GM23338 (cell line): ENCODE measurements around the gene ADAMTS14. TPM values are rescaled to one million over a fixed set of nuclear protein-coding genes. Genes with fewer than 3 reads are reported as not detected.

Source experiments
- ATAC-seq: fragments of 200-7000 bp; cut with Tn5 transposase; 3 replicates; pipeline ENCODE4 v1.9.1; 2020
- DNase-seq: peaks from one replicate; pipeline ENCODE4 v3.0.0-alpha.2; 2015; ENCODE audit warnings: low spot score
- H2AFZ ChIP-seq: fragments of 200-600 bp; sonication (generic); 2 replicates; pipeline ENCODE4 v1.8.0; 2016; ENCODE audit warnings: antibody characterized with exemption, mild to moderate bottlenecking, moderate library complexity
- H3F3A ChIP-seq: fragments of 200-600 bp; sonication (generic); replicated peaks from 2 replicates; pipeline ENCODE4 v1.8.0; 2017; ENCODE audit warnings: antibody characterized with exemption, mixed run types, low read depth
- H3K27ac ChIP-seq: fragments of 200-600 bp; sonication (generic); 2 replicates; pipeline ENCODE4 v1.6.1; 2016; ENCODE audit warnings: low read depth
- H3K27me3 ChIP-seq: fragments of 200-600 bp; sonication (generic); 2 replicates; pipeline ENCODE4 v1.8.0; 2016; ENCODE audit warnings: mild to moderate bottlenecking, mixed run types, moderate library complexity; ENCODE audit not compliant: insufficient read depth
- H3K36me3 ChIP-seq: fragments of 200-600 bp; sonication (generic); 2 replicates; pipeline ENCODE4 v1.8.0; 2016; ENCODE audit warnings: mild to moderate bottlenecking; ENCODE audit not compliant: insufficient read depth
- H3K4me1 ChIP-seq: fragments of 200-600 bp; sonication (generic); 2 replicates; pipeline ENCODE4 v1.8.0; 2016; ENCODE audit warnings: mild to moderate bottlenecking, moderate library complexity; ENCODE audit not compliant: insufficient read depth
- H3K4me2 ChIP-seq: fragments of 200-600 bp; sonication (generic); 2 replicates; pipeline ENCODE4 v1.7.1; 2017; ENCODE audit warnings: mixed run types
- H3K4me3 ChIP-seq: fragments of 200-600 bp; sonication (generic); 2 replicates; pipeline ENCODE4 v1.6.1; 2016; ENCODE audit warnings: mixed run types
- H3K79me2 ChIP-seq: fragments of 200-600 bp; sonication (generic); replicated peaks from 2 replicates; pipeline ENCODE4 v1.8.0; 2017; ENCODE audit warnings: mild to moderate bottlenecking; ENCODE audit not compliant: insufficient read depth
- H3K9me2 ChIP-seq: fragments of 200-600 bp; sonication (generic); 2 replicates; pipeline ENCODE4 v1.8.0; 2017; ENCODE audit not compliant: insufficient read depth
- H4K20me1 ChIP-seq: fragments of 200-600 bp; sonication (generic); replicated peaks from 2 replicates; pipeline ENCODE4 v1.8.0; 2017; ENCODE audit warnings: mild to moderate bottlenecking; ENCODE audit not compliant: insufficient read depth
- H3K27ac Mint-ChIP-seq: 2 replicates; pipeline ENCODE4 v1.8.0; 2020; ENCODE audit warnings: inconsistent platforms, mild to moderate bottlenecking, moderate library complexity, mixed read lengths
- H3K27me3 Mint-ChIP-seq: 3 replicates; pipeline ENCODE4 v1.8.0; 2022; ENCODE audit warnings: low read depth, mild to moderate bottlenecking, moderate library complexity, mixed read lengths, inconsistent platforms; ENCODE audit not compliant: insufficient read depth, poor library complexity
- H3K36me3 Mint-ChIP-seq: 3 replicates; pipeline ENCODE4 v1.8.0; 2021; ENCODE audit warnings: low read depth, mild to moderate bottlenecking, inconsistent platforms, moderate library complexity, mixed read lengths
- H3K4me1 Mint-ChIP-seq: 3 replicates; pipeline ENCODE4 v1.8.0; 2020; ENCODE audit warnings: mild to moderate bottlenecking, inconsistent platforms, mixed read lengths
- H3K4me3 Mint-ChIP-seq: 3 replicates; pipeline ENCODE4 v1.8.0; 2021; ENCODE audit warnings: moderate library complexity, mild to moderate bottlenecking, inconsistent platforms, mixed read lengths
- H3K9me3 Mint-ChIP-seq: 3 replicates; pipeline ENCODE4 v1.8.0; 2020; ENCODE audit warnings: moderate library complexity, mild to moderate bottlenecking, inconsistent platforms, mixed read lengths
- CREB1 ChIP-seq: fragments of 250-450 bp; sonication (Bioruptor Pico); IDR thresholded peaks from 2 replicates; pipeline ENCODE4 v1.5.0; 2020; ENCODE audit warnings: low read depth, mild to moderate bottlenecking, moderate library complexity
- CTCF ChIP-seq, 2 experiments: fragments of 200-600 bp in 1 of 2; sonication (generic) in 1 of 2; conservative IDR thresholded peaks; 2 replicates each; pipeline versions ENCODE4 v1.5.1 to v1.6.1; 2016 to 2017; ENCODE audit warnings: antibody characterized with exemption in 2 of 2, low read depth in 2 of 2, mild to moderate bottlenecking in 2 of 2, moderate library complexity in 1 of 2
- ETS1 ChIP-seq: IDR thresholded peaks from 2 replicates; pipeline ENCODE4 v1.6.1; 2016; ENCODE audit warnings: antibody characterized with exemption
- EZH2 ChIP-seq: fragments of 200-600 bp; sonication (generic); IDR thresholded peaks from one replicate; pipeline ENCODE4 v1.8.0; 2017; ENCODE audit warnings: antibody characterized with exemption, mild to moderate bottlenecking, low read depth; ENCODE audit not compliant: unreplicated experiment
- NANOG ChIP-seq: IDR thresholded peaks from 2 replicates; pipeline ENCODE4 v1.6.1; 2016; ENCODE audit warnings: antibody characterized with exemption, borderline replicate concordance
- ZNF114 ChIP-seq: fragments of 250-450 bp; sonication (Bioruptor Pico); IDR thresholded peaks from 2 replicates; pipeline ENCODE4 v1.5.0; 2020; ENCODE audit warnings: mild to moderate bottlenecking, moderate library complexity
- ZNF331 ChIP-seq: fragments of 250-450 bp; sonication (Bioruptor Pico); IDR thresholded peaks from 2 replicates; pipeline ENCODE4 v1.5.0; 2020; ENCODE audit warnings: low read depth, mild to moderate bottlenecking, moderate library complexity
- polyA plus RNA-seq: library from polyadenylated mRNA; unstranded; fragments of >200 nt; fragmentation: Nextera tagmentation; extraction: Ambion mirVana; gene quantifications from 2 replicates; pipeline ENCODE4 v1.2.1, GENCODE V29; 2016
- total RNA-seq: library from RNA; depleted of rRNA; stranded (reverse); fragments of >200 nt; shearing (Covaris generic); gene quantifications from 2 replicates; pipeline ENCODE4 v1.2.3, GENCODE V29; 2014
- TF ChIP-seq, protein P1 (sequence below): fragments of 250-450 bp; sonication (Bioruptor Pico); IDR thresholded peaks from 2 replicates; pipeline ENCODE4 v1.5.0; 2020; ENCODE audit warnings: mild to moderate bottlenecking, moderate library complexity
- TF ChIP-seq, protein P2 (sequence below): IDR thresholded peaks from one replicate; pipeline ENCODE4 v1.6.1; 2018; ENCODE audit warnings: antibody characterized with exemption; ENCODE audit not compliant: unreplicated experiment

ADAMTS14 gene
- total and polyA plus RNA-seq, 2 experiments from 2014 or later: 1.9 to 2.1 TPM

DNA sequence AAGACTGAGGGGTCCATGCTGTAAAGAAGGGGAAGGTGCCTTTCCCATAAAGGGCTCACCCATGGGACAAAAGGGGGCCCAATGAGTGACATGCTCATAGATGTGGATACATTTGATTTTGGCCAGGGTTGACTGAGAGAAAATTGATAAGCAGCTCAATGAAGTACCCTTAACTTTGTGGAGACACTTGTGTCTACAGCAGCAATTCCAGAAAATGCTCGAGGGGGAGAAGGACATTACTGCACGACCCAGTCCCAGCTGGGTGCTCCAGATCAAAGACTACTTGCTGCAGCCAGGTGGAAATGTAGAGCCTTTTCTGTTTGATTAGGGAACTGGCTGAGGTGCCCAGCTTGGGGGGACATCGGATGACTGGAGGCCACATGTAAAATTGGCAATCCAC lies 22.2 kb upstream of the ADAMTS14 start:
- no peak overlapping the region for H3K27ac ChIP-seq
- no peak overlapping the region for H3K4me3 ChIP-seq
- H3K27me3 Mint-ChIP-seq: peaks cover 3% of the 10 kb centered on the region
- no peaks in the 10 kb centered on the region for H3K9me2 ChIP-seq
- H3F3A ChIP-seq: no peaks in the 10 kb centered on the region
- H2AFZ ChIP-seq: no peak overlapping the region
- peaks cover 38% of the 10 kb centered on the region for H3K36me3 Mint-ChIP-seq
- ATAC-seq (no peak), DNase-seq (no peak)
- H3K36me3 ChIP-seq: 0 out of 2 replicates have a peak, but pooled peaks cover 3% of the 10 kb centered on the region
- TF ChIP-seq CREB1 (no peak), NANOG (no peak)
- H3K4me1 Mint-ChIP-seq: no peaks in the 10 kb centered on the region; the same call in 2 of the 3 replicates
- H3K9me3 Mint-ChIP-seq: peaks cover 64% of the 10 kb centered on the region
- H3K27me3 ChIP-seq: no peaks in the 10 kb centered on the region
- no peak overlapping the region for H3K27ac Mint-ChIP-seq
- H3K4me1 ChIP-seq: no peaks in the 10 kb centered on the region
- H3K4me3 Mint-ChIP-seq: no peak overlapping the region
- no peak overlapping the region for H3K4me2 ChIP-seq
- H3K79me2 ChIP-seq: no peaks in the 10 kb centered on the region
- no peaks in the 10 kb centered on the region for H4K20me1 ChIP-seq

DNA sequence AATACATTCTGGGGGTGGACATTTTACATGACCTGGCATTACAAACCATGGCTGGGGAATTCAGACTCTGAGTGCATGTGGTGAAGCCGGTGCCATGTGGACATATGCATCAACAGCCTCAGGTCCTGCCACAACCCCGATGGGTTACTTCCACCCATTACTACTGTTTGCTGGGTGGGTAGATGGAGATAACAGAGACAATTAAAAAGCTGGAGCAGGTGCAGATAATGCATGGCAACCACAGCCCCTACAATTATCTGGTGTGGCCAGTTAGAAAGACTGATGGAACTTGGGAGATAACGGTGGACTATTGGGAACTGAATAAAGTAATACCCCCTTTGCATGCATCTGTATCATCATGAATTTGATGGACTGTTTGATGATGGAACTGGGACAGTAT lies 21.6 kb upstream of the ADAMTS14 start:
- H3K4me1 ChIP-seq: no peaks in the 10 kb centered on the region
- no peak overlapping the region for H3K4me3 ChIP-seq
- H3K27me3 ChIP-seq: no peaks in the 10 kb centered on the region
- Mint-ChIP-seq H3K27ac (no peak overlapping the region), H3K4me3 (no peak overlapping the region), H3K36me3 (peaks cover 38% of the 10 kb centered on the region), H3K9me3 (peaks cover 64% of the 10 kb centered on the region), H3K27me3 (peaks cover 3% of the 10 kb centered on the region), H3K4me1 (peaks cover under 1% of the 10 kb centered on the region; the same call in 1 of the 3 replicates)
- no peak overlapping the region for H3K27ac ChIP-seq
- no peak overlapping the region for H2AFZ ChIP-seq
- H3K36me3 ChIP-seq: 0 out of 2 replicates have a peak, but pooled peaks cover 3% of the 10 kb centered on the region
- no peak overlapping the region for H3K4me2 ChIP-seq
- H3K79me2 ChIP-seq: no peaks in the 10 kb centered on the region
- no peaks in the 10 kb centered on the region for H4K20me1 ChIP-seq
- no peaks in the 10 kb centered on the region for H3F3A ChIP-seq
- no peak for ATAC-seq
- no peak for DNase-seq
- H3K9me2 ChIP-seq: no peaks in the 10 kb centered on the region
- TF ChIP-seq, protein P1, sequence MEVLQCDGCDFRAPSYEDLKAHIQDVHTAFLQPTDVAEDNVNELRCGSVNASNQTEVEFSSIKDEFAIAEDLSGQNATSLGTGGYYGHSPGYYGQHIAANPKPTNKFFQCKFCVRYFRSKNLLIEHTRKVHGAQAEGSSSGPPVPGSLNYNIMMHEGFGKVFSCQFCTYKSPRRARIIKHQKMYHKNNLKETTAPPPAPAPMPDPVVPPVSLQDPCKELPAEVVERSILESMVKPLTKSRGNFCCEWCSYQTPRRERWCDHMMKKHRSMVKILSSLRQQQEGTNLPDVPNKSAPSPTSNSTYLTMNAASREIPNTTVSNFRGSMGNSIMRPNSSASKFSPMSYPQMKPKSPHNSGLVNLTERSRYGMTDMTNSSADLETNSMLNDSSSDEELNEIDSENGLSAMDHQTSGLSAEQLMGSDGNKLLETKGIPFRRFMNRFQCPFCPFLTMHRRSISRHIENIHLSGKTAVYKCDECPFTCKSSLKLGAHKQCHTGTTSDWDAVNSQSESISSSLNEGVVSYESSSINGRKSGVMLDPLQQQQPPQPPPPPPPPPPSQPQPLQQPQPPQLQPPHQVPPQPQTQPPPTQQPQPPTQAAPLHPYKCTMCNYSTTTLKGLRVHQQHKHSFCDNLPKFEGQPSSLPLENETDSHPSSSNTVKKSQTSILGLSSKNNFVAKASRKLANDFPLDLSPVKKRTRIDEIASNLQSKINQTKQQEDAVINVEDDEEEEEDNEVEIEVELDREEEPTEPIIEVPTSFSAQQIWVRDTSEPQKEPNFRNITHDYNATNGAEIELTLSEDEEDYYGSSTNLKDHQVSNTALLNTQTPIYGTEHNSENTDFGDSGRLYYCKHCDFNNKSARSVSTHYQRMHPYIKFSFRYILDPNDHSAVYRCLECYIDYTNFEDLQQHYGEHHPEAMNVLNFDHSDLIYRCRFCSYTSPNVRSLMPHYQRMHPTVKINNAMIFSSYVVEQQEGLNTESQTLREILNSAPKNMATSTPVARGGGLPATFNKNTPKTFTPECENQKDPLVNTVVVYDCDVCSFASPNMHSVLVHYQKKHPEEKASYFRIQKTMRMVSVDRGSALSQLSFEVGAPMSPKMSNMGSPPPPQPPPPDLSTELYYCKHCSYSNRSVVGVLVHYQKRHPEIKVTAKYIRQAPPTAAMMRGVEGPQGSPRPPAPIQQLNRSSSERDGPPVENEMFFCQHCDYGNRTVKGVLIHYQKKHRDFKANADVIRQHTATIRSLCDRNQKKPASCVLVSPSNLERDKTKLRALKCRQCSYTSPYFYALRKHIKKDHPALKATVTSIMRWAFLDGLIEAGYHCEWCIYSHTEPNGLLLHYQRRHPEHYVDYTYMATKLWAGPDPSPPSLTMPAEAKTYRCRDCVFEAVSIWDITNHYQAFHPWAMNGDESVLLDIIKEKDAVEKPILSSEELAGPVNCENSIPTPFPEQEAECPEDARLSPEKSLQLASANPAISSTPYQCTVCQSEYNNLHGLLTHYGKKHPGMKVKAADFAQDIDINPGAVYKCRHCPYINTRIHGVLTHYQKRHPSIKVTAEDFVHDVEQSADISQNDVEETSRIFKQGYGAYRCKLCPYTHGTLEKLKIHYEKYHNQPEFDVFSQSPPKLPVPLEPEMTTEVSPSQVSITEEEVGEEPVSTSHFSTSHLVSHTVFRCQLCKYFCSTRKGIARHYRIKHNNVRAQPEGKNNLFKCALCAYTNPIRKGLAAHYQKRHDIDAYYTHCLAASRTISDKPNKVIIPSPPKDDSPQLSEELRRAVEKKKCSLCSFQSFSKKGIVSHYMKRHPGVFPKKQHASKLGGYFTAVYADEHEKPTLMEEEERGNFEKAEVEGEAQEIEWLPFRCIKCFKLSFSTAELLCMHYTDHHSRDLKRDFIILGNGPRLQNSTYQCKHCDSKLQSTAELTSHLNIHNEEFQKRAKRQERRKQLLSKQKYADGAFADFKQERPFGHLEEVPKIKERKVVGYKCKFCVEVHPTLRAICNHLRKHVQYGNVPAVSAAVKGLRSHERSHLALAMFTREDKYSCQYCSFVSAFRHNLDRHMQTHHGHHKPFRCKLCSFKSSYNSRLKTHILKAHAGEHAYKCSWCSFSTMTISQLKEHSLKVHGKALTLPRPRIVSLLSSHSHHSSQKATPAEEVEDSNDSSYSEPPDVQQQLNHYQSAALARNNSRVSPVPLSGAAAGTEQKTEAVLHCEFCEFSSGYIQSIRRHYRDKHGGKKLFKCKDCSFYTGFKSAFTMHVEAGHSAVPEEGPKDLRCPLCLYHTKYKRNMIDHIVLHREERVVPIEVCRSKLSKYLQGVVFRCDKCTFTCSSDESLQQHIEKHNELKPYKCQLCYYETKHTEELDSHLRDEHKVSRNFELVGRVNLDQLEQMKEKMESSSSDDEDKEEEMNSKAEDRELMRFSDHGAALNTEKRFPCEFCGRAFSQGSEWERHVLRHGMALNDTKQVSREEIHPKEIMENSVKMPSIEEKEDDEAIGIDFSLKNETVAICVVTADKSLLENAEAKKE (CRISPR knock-in tag): no peak
- TF ChIP-seq CTCF (conservative IDR thresholded peaks at IDR 0.05; ENCODE audit: low read depth in 2 of 2) (no peak), ETS1 (no peak), NANOG (no peak), CREB1 (no peak), EZH2 (no peak), ZNF331 (CRISPR knock-in tag) (no peak), ZNF114 (CRISPR knock-in tag) (no peak)
- TF ChIP-seq, protein P2, sequence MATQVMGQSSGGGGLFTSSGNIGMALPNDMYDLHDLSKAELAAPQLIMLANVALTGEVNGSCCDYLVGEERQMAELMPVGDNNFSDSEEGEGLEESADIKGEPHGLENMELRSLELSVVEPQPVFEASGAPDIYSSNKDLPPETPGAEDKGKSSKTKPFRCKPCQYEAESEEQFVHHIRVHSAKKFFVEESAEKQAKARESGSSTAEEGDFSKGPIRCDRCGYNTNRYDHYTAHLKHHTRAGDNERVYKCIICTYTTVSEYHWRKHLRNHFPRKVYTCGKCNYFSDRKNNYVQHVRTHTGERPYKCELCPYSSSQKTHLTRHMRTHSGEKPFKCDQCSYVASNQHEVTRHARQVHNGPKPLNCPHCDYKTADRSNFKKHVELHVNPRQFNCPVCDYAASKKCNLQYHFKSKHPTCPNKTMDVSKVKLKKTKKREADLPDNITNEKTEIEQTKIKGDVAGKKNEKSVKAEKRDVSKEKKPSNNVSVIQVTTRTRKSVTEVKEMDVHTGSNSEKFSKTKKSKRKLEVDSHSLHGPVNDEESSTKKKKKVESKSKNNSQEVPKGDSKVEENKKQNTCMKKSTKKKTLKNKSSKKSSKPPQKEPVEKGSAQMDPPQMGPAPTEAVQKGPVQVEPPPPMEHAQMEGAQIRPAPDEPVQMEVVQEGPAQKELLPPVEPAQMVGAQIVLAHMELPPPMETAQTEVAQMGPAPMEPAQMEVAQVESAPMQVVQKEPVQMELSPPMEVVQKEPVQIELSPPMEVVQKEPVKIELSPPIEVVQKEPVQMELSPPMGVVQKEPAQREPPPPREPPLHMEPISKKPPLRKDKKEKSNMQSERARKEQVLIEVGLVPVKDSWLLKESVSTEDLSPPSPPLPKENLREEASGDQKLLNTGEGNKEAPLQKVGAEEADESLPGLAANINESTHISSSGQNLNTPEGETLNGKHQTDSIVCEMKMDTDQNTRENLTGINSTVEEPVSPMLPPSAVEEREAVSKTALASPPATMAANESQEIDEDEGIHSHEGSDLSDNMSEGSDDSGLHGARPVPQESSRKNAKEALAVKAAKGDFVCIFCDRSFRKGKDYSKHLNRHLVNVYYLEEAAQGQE: no peak
